ENCODE data around the gene CTDP1.

CTDP1 gene

DNA sequence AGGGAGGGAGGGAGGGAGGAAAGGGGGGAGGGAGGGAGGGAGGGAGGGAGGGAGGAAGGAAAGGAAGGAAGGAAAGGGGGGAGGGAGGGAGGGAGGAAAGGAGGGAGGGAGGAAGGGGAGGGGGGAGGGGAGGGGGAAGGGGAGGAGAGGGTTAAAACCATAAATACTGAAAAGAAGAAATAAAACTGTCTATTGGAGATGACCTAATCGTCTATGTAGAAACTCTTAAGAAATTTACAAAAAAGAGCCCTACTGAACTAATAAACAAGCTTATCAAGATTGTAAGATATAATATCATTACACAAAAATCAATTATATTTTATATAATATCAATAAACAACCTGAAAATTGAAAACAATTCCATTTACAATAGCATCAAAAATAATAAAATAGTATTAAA lies 32.3 kb upstream of the CTDP1 start:
- Histone ChIP-seq H3K14ac (ENCODE audit: low read length in 2 of 2) (no peak overlapping the region), H2BK15ac (ENCODE audit: low read depth, poor library complexity, severe bottlenecking) (no peak overlapping the region), H4K91ac (ENCODE audit: low read length) (no peak overlapping the region), H3K27me3 (ENCODE audit: control insufficient read depth in 1 of 2, insufficient read depth in 1 of 2, low read length in 2 of 2) (peaks cover 38 to 73% of the 10 kb centered on the region in 2 experiments), H3K4me2 (ENCODE audit: low read length, poor library complexity, severe bottlenecking) (no peak overlapping the region), H2BK120ac (ENCODE audit: low read depth, low read length) (no peak overlapping the region), H2AFZ (ENCODE audit: low read depth, low read length) (no peak overlapping the region), H3K23ac (ENCODE audit: low read length in 2 of 2) (no peak overlapping the region), H3K9me3 (ENCODE audit: control insufficient read depth, low read length) (no peaks in the 10 kb centered on the region), H3K36me3 (ENCODE audit: control insufficient read depth in 1 of 2, insufficient read depth in 2 of 2, low read depth in 1 of 2, low read length in 2 of 2) (no peaks in the 10 kb centered on the region), H3K4me1 (ENCODE audit: control insufficient read depth, insufficient read depth, low read depth, low read length) (peaks cover 2% of the 10 kb centered on the region), H3K9ac (ENCODE audit: low read length) (no peak overlapping the region), H3K79me1 (replicated peaks; ENCODE audit: low read length, poor library complexity, severe bottlenecking) (no peaks in the 10 kb centered on the region), H4K8ac (ENCODE audit: low read length) (no peak overlapping the region), H3K18ac (ENCODE audit: low read depth in 1 of 2, low read length in 2 of 2) (no peak overlapping the region), H3K4me3 (ENCODE audit: insufficient read depth in 1 of 2, low read depth in 1 of 2, low read length in 2 of 2) (no peak overlapping the region), H2AK5ac (ENCODE audit: low read length, severe bottlenecking) (no peak overlapping the region), H2BK5ac (ENCODE audit: low read depth, low read length, poor library complexity, severe bottlenecking) (no peak overlapping the region), H3K4ac (ENCODE audit: low read depth in 1 of 2, low read length in 2 of 2) (no peak overlapping the region), H3K27ac (ENCODE audit: low read length, poor library complexity, severe bottlenecking) (no peak overlapping the region), H2BK12ac (ENCODE audit: low read length in 2 of 2) (no peak overlapping the region)
- DNase-seq, result no peak
- WGBS, result no CpG with 5 or more reads among the region's 1 CpG

GRCh38 chr18:79650959-79651358 lies 28.6 kb upstream of the CTDP1 start:
- Histone ChIP-seq H2BK12ac (ENCODE audit: low read length in 2 of 2) (no peak overlapping the region), H2AFZ (ENCODE audit: low read depth, low read length) (no peak overlapping the region), H4K91ac (ENCODE audit: low read length) (no peak overlapping the region), H3K9me3 (ENCODE audit: control insufficient read depth, low read length) (peaks cover 6% of the 10 kb centered on the region), H3K14ac (ENCODE audit: low read length in 2 of 2) (no peak overlapping the region), H3K4me1 (ENCODE audit: control insufficient read depth, insufficient read depth, low read depth, low read length) (no peaks in the 10 kb centered on the region), H3K27me3 (ENCODE audit: control insufficient read depth in 1 of 2, insufficient read depth in 1 of 2, low read length in 2 of 2) (peaks cover 15 to 60% of the 10 kb centered on the region in 2 experiments), H2BK5ac (ENCODE audit: low read depth, low read length, poor library complexity, severe bottlenecking) (no peak overlapping the region), H3K18ac (ENCODE audit: low read depth in 1 of 2, low read length in 2 of 2) (no peak overlapping the region), H2BK120ac (ENCODE audit: low read depth, low read length) (no peak overlapping the region), H2AK5ac (ENCODE audit: low read length, severe bottlenecking) (no peak overlapping the region), H3K4me2 (ENCODE audit: low read length, poor library complexity, severe bottlenecking) (no peak overlapping the region), H3K4ac (ENCODE audit: low read depth in 1 of 2, low read length in 2 of 2) (no peak overlapping the region), H3K36me3 (ENCODE audit: control insufficient read depth in 1 of 2, insufficient read depth in 2 of 2, low read depth in 1 of 2, low read length in 2 of 2) (no peaks in the 10 kb centered on the region), H3K23ac (ENCODE audit: low read length in 2 of 2) (no peak overlapping the region), H2BK15ac (ENCODE audit: low read depth, poor library complexity, severe bottlenecking) (no peak overlapping the region), H3K27ac (ENCODE audit: low read length, poor library complexity, severe bottlenecking) (no peak overlapping the region), H4K8ac (ENCODE audit: low read length) (no peak overlapping the region), H3K79me1 (replicated peaks; ENCODE audit: low read length, poor library complexity, severe bottlenecking) (no peaks in the 10 kb centered on the region), H3K4me3 (ENCODE audit: insufficient read depth in 1 of 2, low read depth in 1 of 2, low read length in 2 of 2) (no peak overlapping the region), H3K9ac (ENCODE audit: low read length) (no peak overlapping the region)
- WGBS, result 95% methylated on average over 11 of the region's 11 CpGs
- no peak for DNase-seq

DNA sequence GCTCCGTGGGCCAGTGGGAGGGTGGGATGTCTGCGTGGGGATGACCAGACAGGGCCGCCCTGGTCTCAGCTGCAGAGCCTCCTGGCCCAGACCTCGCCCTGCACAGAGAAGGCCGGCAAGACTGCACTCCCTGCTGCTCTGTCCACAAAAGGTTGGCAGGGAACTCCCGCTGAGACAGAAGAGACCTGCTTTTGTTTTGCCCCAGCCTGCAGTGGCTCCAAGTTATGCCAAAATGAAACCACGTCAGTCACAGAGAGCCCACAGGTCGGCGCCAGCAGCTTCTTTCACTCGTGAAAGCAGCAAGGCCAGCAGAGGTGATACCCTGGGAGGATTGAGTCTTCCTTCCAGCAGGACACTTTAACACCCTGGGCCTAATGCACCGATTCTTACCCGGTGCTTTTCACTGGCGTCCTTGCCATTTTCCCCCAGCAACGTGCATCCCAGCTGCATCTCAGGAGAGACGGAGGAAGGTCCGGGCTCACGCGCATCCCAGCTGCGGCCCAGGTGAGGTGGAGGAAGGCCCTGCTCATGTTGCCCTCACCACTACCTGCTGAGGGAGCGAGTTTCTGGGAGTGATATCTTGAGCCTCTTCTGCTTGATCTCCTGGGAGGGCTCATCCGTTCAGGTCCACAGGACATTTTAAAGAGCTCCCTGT lies 22.1 kb upstream of the CTDP1 start:
- no peak overlapping the region for H2BK120ac ChIP-seq (ENCODE audit: low read depth, low read length)
- H3K36me3 ChIP-seq (ENCODE audit: control insufficient read depth in 1 of 2, insufficient read depth in 2 of 2, low read depth in 1 of 2, low read length in 2 of 2), result no peaks in the 10 kb centered on the region
- H4K91ac ChIP-seq (ENCODE audit: low read length), result no peak overlapping the region
- H3K9ac ChIP-seq (ENCODE audit: low read length), result no peak overlapping the region
- H3K4ac ChIP-seq (ENCODE audit: low read depth in 1 of 2, low read length in 2 of 2), result no peak overlapping the region
- H2BK12ac ChIP-seq (ENCODE audit: low read length in 2 of 2), result no peak overlapping the region
- H3K27me3 ChIP-seq (ENCODE audit: control insufficient read depth in 1 of 2, insufficient read depth in 1 of 2, low read length in 2 of 2), result peaks cover 46 to 73% of the 10 kb centered on the region in 2 experiments
- no peak overlapping the region for H2BK5ac ChIP-seq (ENCODE audit: low read depth, low read length, poor library complexity, severe bottlenecking)
- H3K9me3 ChIP-seq (ENCODE audit: control insufficient read depth, low read length), result peaks cover 13% of the 10 kb centered on the region
- H3K27ac ChIP-seq (ENCODE audit: low read length, poor library complexity, severe bottlenecking), result no peak overlapping the region
- H2AFZ ChIP-seq (ENCODE audit: low read depth, low read length), result no peak overlapping the region
- no peak overlapping the region for H3K14ac ChIP-seq (ENCODE audit: low read length in 2 of 2)
- peaks cover 2% of the 10 kb centered on the region for H3K4me1 ChIP-seq (ENCODE audit: control insufficient read depth, insufficient read depth, low read depth, low read length)
- no peak overlapping the region for H3K4me2 ChIP-seq (ENCODE audit: low read length, poor library complexity, severe bottlenecking)
- no peak overlapping the region for H2BK15ac ChIP-seq (ENCODE audit: low read depth, poor library complexity, severe bottlenecking)
- no peak for DNase-seq
- no peak overlapping the region for H4K8ac ChIP-seq (ENCODE audit: low read length)
- H3K4me3 ChIP-seq (ENCODE audit: insufficient read depth in 1 of 2, low read depth in 1 of 2, low read length in 2 of 2), result no peak overlapping the region
- no peaks in the 10 kb centered on the region for H3K79me1 ChIP-seq (replicated peaks; ENCODE audit: low read length, poor library complexity, severe bottlenecking)
- WGBS, result 65% methylated on average over 21 of the region's 21 CpGs
- H2AK5ac ChIP-seq (ENCODE audit: low read length, severe bottlenecking), result no peak overlapping the region
- no peak overlapping the region for H3K23ac ChIP-seq (ENCODE audit: low read length in 2 of 2)
- no peak overlapping the region for H3K18ac ChIP-seq (ENCODE audit: low read depth in 1 of 2, low read length in 2 of 2)

- H3K27me3 ChIP-seq (ENCODE audit: control insufficient read depth in 1 of 2, insufficient read depth in 1 of 2, low read length in 2 of 2), result peaks cover 48 to 67% of the 10 kb centered on the region in 2 experiments
- H2BK15ac ChIP-seq (ENCODE audit: low read depth, poor library complexity, severe bottlenecking), result no peak overlapping the region
- no peak overlapping the region for H2AK5ac ChIP-seq (ENCODE audit: low read length, severe bottlenecking)
- no peak overlapping the region for H3K23ac ChIP-seq (ENCODE audit: low read length in 2 of 2)
- H3K9me3 ChIP-seq (ENCODE audit: control insufficient read depth, low read length), result peaks cover 13% of the 10 kb centered on the region
- no peak overlapping the region for H2BK120ac ChIP-seq (ENCODE audit: low read depth, low read length)
- no peak overlapping the region for H3K4me3 ChIP-seq (ENCODE audit: insufficient read depth in 1 of 2, low read depth in 1 of 2, low read length in 2 of 2)
- DNase-seq, result no peak
- no peak overlapping the region for H3K9ac ChIP-seq (ENCODE audit: low read length)
- no peak overlapping the region for H4K8ac ChIP-seq (ENCODE audit: low read length)
- no peaks in the 10 kb centered on the region for H3K79me1 ChIP-seq (replicated peaks; ENCODE audit: low read length, poor library complexity, severe bottlenecking)
- no peak overlapping the region for H2BK5ac ChIP-seq (ENCODE audit: low read depth, low read length, poor library complexity, severe bottlenecking)
- H3K14ac ChIP-seq (ENCODE audit: low read length in 2 of 2), result no peak overlapping the region
- H3K36me3 ChIP-seq (ENCODE audit: control insufficient read depth in 1 of 2, insufficient read depth in 2 of 2, low read depth in 1 of 2, low read length in 2 of 2), result no peaks in the 10 kb centered on the region
- H3K27ac ChIP-seq (ENCODE audit: low read length, poor library complexity, severe bottlenecking), result no peak overlapping the region
- H3K4ac ChIP-seq (ENCODE audit: low read depth in 1 of 2, low read length in 2 of 2), result no peak overlapping the region
- no peak overlapping the region for H3K4me2 ChIP-seq (ENCODE audit: low read length, poor library complexity, severe bottlenecking)
- H2BK12ac ChIP-seq (ENCODE audit: low read length in 2 of 2), result no peak overlapping the region
- 89% methylated on average over 12 of the region's 12 CpGs for WGBS
- H2AFZ ChIP-seq (ENCODE audit: low read depth, low read length), result no peak overlapping the region
- H3K4me1 ChIP-seq (ENCODE audit: control insufficient read depth, insufficient read depth, low read depth, low read length), result peaks cover 2% of the 10 kb centered on the region
- no peak overlapping the region for H3K18ac ChIP-seq (ENCODE audit: low read depth in 1 of 2, low read length in 2 of 2)
- no peak overlapping the region for H4K91ac ChIP-seq (ENCODE audit: low read length)
Observed at GRCh38 chr18:79658366-79658765, 21.2 kb upstream of the CTDP1 start.

Measured in mesenchymal stem cell (in vitro differentiated cells and primary cell).